Ishikawa (cell line): ENCODE data around the gene SAT1.

Experiments used
- CEBPB ChIP-seq: IDR thresholded peaks from 2 replicates; pipeline ENCODE4 v1.6.1; 2012
- CREB1 ChIP-seq: IDR thresholded peaks from 2 replicates; pipeline ENCODE4 v1.6.1; 2012; ENCODE audit warnings: low read depth
- EGR1 ChIP-seq: IDR thresholded peaks from 2 replicates; pipeline ENCODE4 v1.6.1; 2012
- EP300 ChIP-seq: IDR thresholded peaks from 2 replicates; pipeline ENCODE4 v1.6.1; 2012; ENCODE audit warnings: borderline replicate concordance
- FOXM1 ChIP-seq: IDR thresholded peaks from 2 replicates; pipeline ENCODE4 v1.6.1; 2012; ENCODE audit warnings: low read depth, borderline replicate concordance
- NFIC ChIP-seq: IDR thresholded peaks from 2 replicates; pipeline ENCODE4 v1.6.1; 2012
- RAD21 ChIP-seq: IDR thresholded peaks from 2 replicates; pipeline ENCODE4 v1.6.1; 2012; ENCODE audit warnings: low read depth
- TAF1 ChIP-seq: IDR thresholded peaks from 2 replicates; pipeline ENCODE4 v1.6.1; 2012; ENCODE audit warnings: low read depth, mild to moderate bottlenecking
- TCF12 ChIP-seq: IDR thresholded peaks from 2 replicates; pipeline ENCODE4 v1.6.1; 2012; ENCODE audit warnings: low read depth
- TEAD4 ChIP-seq: IDR thresholded peaks from 2 replicates; pipeline ENCODE4 v1.6.1; 2012
- YY1 ChIP-seq: IDR thresholded peaks from 2 replicates; pipeline ENCODE4 v1.6.1; 2012; ENCODE audit warnings: low read depth
- ZBTB7A ChIP-seq: IDR thresholded peaks from 2 replicates; pipeline ENCODE4 v1.6.1; 2012; ENCODE audit warnings: low read depth
- TF ChIP-seq, protein P1 (sequence below): IDR thresholded peaks from 2 replicates; pipeline ENCODE4 v1.6.1; 2012
- TF ChIP-seq, protein P2 (sequence below): IDR thresholded peaks from 2 replicates; pipeline ENCODE4 v1.6.1; 2012
- TF ChIP-seq, protein P3 (sequence below): IDR thresholded peaks from 2 replicates; pipeline ENCODE4 v1.6.1; 2012; ENCODE audit warnings: low read depth, mild to moderate bottlenecking

SAT1 gene

DNA sequence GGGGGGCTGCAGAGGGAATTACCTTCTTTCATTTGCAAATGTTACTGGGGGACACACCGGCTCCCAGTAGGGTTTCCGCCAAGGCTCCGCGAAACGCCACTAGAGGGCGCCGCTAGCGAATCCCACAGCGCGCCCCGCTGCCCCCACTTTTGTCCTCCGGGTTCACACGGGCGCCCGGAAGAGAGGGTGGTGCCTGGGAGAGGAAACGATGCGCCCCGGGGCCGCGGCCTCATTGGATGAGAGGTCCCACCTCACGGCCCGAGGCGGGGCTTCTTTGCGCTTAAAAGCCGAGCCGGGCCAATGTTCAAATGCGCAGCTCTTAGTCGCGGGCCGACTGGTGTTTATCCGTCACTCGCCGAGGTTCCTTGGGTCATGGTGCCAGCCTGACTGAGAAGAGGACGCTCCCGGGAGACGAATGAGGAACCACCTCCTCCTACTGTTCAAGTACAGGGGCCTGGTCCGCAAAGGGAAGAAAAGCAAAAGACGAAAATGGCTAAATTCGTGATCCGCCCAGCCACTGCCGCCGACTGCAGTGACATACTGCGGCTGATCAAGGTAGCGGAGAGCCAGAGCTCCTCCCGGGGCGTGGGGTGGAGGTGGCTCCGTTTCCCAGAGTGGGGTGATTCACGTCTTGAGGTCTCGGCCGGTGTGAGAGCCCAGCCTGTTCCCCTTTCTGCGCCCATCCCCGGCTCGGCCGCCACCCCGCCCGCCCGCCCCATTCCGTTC, at the start of gene SAT1:
Gene SAT1 (plus strand): TSS at position 311 of the 726 bp plus-strand sequence. CDS start 179 bp downstream, at position 490.
- TF ChIP-seq FOXM1 (no peak), CREB1 (no peak), CEBPB (no peak), TAF1 (peak; percentile 80), EP300 (peak; percentile 16; the same call in 1 of the 2 replicates), TCF12 (peak; percentile 26; the same call in 1 of the 2 replicates), NFIC (0 out of 2 replicates have a peak, but pooled peaks have one; percentile 10), EGR1 (no peak), TEAD4 (no peak), YY1 (no peak), ZBTB7A (no peak), RAD21 (peak; percentile 73)
- TF ChIP-seq, protein P1, sequence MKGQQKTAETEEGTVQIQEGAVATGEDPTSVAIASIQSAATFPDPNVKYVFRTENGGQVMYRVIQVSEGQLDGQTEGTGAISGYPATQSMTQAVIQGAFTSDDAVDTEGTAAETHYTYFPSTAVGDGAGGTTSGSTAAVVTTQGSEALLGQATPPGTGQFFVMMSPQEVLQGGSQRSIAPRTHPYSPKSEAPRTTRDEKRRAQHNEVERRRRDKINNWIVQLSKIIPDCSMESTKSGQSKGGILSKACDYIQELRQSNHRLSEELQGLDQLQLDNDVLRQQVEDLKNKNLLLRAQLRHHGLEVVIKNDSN = no peak
- TF ChIP-seq, protein P2, sequence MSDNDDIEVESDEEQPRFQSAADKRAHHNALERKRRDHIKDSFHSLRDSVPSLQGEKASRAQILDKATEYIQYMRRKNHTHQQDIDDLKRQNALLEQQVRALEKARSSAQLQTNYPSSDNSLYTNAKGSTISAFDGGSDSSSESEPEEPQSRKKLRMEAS = peak; percentile 26; the same call in 1 of the 2 replicates
- TF ChIP-seq, protein P3, sequence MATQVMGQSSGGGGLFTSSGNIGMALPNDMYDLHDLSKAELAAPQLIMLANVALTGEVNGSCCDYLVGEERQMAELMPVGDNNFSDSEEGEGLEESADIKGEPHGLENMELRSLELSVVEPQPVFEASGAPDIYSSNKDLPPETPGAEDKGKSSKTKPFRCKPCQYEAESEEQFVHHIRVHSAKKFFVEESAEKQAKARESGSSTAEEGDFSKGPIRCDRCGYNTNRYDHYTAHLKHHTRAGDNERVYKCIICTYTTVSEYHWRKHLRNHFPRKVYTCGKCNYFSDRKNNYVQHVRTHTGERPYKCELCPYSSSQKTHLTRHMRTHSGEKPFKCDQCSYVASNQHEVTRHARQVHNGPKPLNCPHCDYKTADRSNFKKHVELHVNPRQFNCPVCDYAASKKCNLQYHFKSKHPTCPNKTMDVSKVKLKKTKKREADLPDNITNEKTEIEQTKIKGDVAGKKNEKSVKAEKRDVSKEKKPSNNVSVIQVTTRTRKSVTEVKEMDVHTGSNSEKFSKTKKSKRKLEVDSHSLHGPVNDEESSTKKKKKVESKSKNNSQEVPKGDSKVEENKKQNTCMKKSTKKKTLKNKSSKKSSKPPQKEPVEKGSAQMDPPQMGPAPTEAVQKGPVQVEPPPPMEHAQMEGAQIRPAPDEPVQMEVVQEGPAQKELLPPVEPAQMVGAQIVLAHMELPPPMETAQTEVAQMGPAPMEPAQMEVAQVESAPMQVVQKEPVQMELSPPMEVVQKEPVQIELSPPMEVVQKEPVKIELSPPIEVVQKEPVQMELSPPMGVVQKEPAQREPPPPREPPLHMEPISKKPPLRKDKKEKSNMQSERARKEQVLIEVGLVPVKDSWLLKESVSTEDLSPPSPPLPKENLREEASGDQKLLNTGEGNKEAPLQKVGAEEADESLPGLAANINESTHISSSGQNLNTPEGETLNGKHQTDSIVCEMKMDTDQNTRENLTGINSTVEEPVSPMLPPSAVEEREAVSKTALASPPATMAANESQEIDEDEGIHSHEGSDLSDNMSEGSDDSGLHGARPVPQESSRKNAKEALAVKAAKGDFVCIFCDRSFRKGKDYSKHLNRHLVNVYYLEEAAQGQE = no peak

DNA sequence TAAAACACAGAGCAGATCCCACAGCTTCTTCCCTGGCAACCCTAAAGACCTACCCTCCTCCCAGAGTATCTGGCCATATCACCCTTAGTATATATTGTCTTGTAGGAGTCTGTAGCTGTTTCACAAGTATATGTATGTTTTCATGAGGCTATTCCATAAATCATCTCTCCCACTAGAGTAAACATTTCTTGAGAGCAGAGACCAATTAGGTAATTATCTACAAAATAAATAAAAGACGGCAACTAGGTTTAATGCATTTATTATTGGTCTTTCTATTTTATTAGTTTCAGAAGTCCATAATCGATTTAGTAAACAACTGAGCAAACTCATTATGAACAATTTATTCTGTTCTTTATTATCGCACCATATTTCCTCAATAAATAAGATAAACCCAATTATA, 46.9 kb upstream of the SAT1 start:
- TF ChIP-seq TEAD4 (no peak), EP300 (no peak), ZBTB7A (no peak), CREB1 (no peak), TAF1 (no peak), RAD21 (no peak), NFIC (no peak), CEBPB (no peak), YY1 (no peak)
- TF ChIP-seq, protein P1 = no peak
- TF ChIP-seq, protein P2 = no peak
- TF ChIP-seq, protein P3 = no peak

DNA sequence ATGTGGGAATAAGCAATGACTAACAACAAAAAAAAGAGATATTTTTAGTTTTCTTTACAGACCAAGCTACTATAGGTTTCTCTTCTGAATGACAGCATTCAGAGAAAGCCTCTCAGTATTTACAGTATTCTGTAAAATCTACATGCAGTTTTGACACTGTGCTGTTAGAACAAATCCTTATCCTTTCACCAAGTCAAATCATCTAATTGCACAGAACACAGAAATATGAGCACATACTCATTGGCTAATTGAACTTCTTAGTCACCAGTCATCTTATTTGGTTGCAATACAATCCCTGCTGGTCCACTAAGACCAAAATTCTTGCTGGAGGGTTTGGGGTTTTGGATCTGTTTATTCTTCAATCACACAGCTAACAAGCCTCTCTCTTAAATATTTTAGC, 45.6 kb upstream of the SAT1 start:
- TF ChIP-seq NFIC (no peak), CEBPB (no peak)
- TF ChIP-seq, protein P3 = no peak

DNA sequence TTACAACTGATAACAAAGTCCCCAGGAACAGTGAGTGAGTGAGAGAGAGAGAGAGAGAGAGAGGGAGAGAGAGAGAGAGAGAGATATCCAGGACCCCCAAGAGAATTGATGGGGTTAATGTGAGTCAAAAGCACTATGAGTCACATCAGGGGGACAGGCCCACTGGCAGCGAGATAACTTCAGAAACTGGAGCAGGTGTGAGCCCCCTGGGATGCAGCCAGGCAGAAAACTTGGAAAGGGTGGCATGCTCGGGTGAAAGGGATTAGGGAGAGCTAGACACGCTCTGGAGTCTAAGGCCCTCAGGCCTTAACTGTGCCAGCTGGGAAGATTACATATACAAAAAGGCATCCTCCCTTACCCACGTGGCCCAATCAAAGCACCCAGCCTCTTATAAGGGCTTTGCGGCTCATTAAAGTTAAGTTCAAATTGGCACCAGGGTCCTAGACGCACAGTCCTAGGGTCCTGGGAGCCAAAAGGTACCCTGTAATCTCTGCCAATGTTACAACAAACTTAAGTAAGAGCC, 40.7 kb upstream of the SAT1 start:
- TF ChIP-seq EP300 (no peak), EGR1 (no peak), TCF12 (peak; percentile 60), NFIC (no peak), YY1 (no peak), FOXM1 (no peak), TAF1 (no peak), ZBTB7A (no peak), CEBPB (no peak), RAD21 (no peak), TEAD4 (no peak), CREB1 (no peak)
- TF ChIP-seq, protein P3 = no peak
- TF ChIP-seq, protein P1 = peak; percentile 68
- TF ChIP-seq, protein P2 = peak; percentile 26; the same call in 1 of the 2 replicates
